ENCODE data around the gene EIF2S3B.

Gene EIF2S3B

GRCh38 chr12:10511756-10512355 is 6.2 kb downstream of the EIF2S3B start:
- Histone ChIP-seq H3K4me3 (ENCODE audit: low read length) (no peak overlapping the region), H3K27ac (ENCODE audit: low read length) (no peak overlapping the region), H3K9ac (ENCODE audit: low read depth, low read length) (no peak overlapping the region), H3K36me3 (ENCODE audit: insufficient read depth, low read depth, low read length) (no peaks in the 10 kb centered on the region), H3K9me3 (ENCODE audit: insufficient read depth, low read depth, low read length) (no peaks in the 10 kb centered on the region), H3K27me3 (ENCODE audit: insufficient read depth, low read length) (no peaks in the 10 kb centered on the region), H3K4me1 (ENCODE audit: insufficient read depth, low read length) (no peaks in the 10 kb centered on the region)

DNA sequence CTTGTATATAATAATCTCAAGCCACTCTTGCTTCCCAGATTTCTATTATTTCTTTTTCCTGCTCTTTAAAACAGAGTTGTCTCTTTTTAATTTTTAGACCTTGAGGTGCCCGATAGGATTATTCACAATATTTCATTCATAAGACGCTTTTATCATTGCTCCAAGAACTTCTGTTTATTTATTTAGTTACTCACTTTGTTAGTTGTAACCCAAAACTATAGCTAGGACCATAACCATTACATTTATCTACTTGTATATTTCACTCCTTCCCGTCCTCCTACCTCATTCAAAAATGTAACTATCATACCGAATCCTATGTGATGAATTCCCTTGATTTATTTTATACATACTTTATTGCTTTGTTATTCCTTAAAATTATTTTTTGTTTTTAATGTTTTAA is 7.1 kb downstream of the EIF2S3B start:
- Histone ChIP-seq H3K4me1 (ENCODE audit: insufficient read depth, low read length) (no peaks in the 10 kb centered on the region), H3K27me3 (ENCODE audit: insufficient read depth, low read length) (no peaks in the 10 kb centered on the region), H3K4me3 (ENCODE audit: low read length) (no peak overlapping the region), H3K36me3 (ENCODE audit: insufficient read depth, low read depth, low read length) (no peaks in the 10 kb centered on the region), H3K9me3 (ENCODE audit: insufficient read depth, low read depth, low read length) (no peaks in the 10 kb centered on the region), H3K27ac (ENCODE audit: low read length) (no peak overlapping the region), H3K9ac (ENCODE audit: low read depth, low read length) (no peak overlapping the region)

DNA sequence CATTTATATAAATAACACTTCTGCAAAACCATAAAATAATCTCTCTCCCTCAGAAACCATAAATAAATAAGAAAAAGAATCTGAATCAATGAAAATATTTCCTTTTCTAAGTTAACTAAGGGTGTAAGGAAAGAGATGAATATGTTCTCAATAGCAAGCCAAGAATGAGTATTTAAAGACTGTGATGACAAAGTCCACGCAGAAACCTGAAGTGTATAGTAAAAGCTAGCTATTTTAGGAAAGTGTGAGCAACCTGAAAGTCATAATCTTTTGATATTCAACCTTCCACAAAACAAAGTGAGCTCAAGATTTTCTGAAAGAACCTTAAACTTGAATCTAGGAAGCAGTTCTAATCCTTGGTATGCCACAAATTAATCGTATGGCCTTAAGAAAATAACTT is 15.9 kb downstream of the EIF2S3B start:
- Histone ChIP-seq H3K9ac (ENCODE audit: low read depth, low read length) (no peak overlapping the region), H3K27me3 (ENCODE audit: insufficient read depth, low read length) (no peaks in the 10 kb centered on the region), H3K4me3 (ENCODE audit: low read length) (no peak overlapping the region), H3K36me3 (ENCODE audit: insufficient read depth, low read depth, low read length) (no peaks in the 10 kb centered on the region), H3K4me1 (ENCODE audit: insufficient read depth, low read length) (no peaks in the 10 kb centered on the region), H3K27ac (ENCODE audit: low read length) (no peak overlapping the region), H3K9me3 (ENCODE audit: insufficient read depth, low read depth, low read length) (no peaks in the 10 kb centered on the region)

GRCh38 chr12:10528174-10528953 is 22.7 kb downstream of the EIF2S3B start:
- H3K9ac ChIP-seq (ENCODE audit: low read depth, low read length) = no peak overlapping the region
- H3K27me3 ChIP-seq (ENCODE audit: insufficient read depth, low read length) = no peaks in the 10 kb centered on the region
- H3K27ac ChIP-seq (ENCODE audit: low read length) = no peak overlapping the region
- H3K4me1 ChIP-seq (ENCODE audit: insufficient read depth, low read length) = no peaks in the 10 kb centered on the region
- H3K4me3 ChIP-seq (ENCODE audit: low read length) = no peak overlapping the region
- H3K9me3 ChIP-seq (ENCODE audit: insufficient read depth, low read depth, low read length) = no peaks in the 10 kb centered on the region
- no peaks in the 10 kb centered on the region for H3K36me3 ChIP-seq (ENCODE audit: insufficient read depth, low read depth, low read length)

- H3K9ac ChIP-seq (ENCODE audit: low read depth, low read length) = no peak overlapping the region
- no peaks in the 10 kb centered on the region for H3K9me3 ChIP-seq (ENCODE audit: insufficient read depth, low read depth, low read length)
- no peaks in the 10 kb centered on the region for H3K36me3 ChIP-seq (ENCODE audit: insufficient read depth, low read depth, low read length)
- H3K27me3 ChIP-seq (ENCODE audit: insufficient read depth, low read length) = no peaks in the 10 kb centered on the region
- H3K27ac ChIP-seq (ENCODE audit: low read length) = no peak overlapping the region
- H3K4me1 ChIP-seq (ENCODE audit: insufficient read depth, low read length) = no peaks in the 10 kb centered on the region
- no peak overlapping the region for H3K4me3 ChIP-seq (ENCODE audit: low read length)
Measured at GRCh38 chr12:10529603-10530002, 23.9 kb downstream of the EIF2S3B start.

DNA sequence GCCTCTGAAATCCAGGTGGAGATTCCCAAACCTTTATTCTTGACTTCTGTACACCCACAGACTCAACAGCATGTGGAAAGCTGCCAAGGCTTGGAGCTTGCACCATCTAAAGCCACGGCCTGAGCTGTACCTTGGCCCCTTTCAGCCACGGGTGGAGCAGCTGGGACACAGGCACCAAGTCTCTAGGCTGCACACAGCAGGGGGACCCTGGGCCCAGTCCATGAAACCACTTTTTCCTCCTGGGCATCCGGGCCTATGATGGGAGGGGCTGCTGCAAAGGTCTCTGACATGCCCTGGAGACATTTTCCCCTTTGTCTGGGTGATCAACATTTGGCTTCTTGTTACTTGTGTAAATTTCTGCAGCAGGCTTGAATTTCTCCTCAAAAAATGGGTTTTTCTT is 32.0 kb downstream of the EIF2S3B start:
- Histone ChIP-seq H3K27me3 (ENCODE audit: insufficient read depth, low read length) (no peaks in the 10 kb centered on the region), H3K36me3 (ENCODE audit: insufficient read depth, low read depth, low read length) (no peaks in the 10 kb centered on the region), H3K9ac (ENCODE audit: low read depth, low read length) (no peak overlapping the region), H3K9me3 (ENCODE audit: insufficient read depth, low read depth, low read length) (no peaks in the 10 kb centered on the region), H3K27ac (ENCODE audit: low read length) (no peak overlapping the region), H3K4me1 (ENCODE audit: insufficient read depth, low read length) (no peaks in the 10 kb centered on the region), H3K4me3 (ENCODE audit: low read length) (no peak overlapping the region)

GRCh38 chr12:10540776-10541205 is 35.1 kb downstream of the EIF2S3B start:
- Histone ChIP-seq H3K36me3 (ENCODE audit: insufficient read depth, low read depth, low read length) (no peaks in the 10 kb centered on the region), H3K27me3 (ENCODE audit: insufficient read depth, low read length) (no peaks in the 10 kb centered on the region), H3K9ac (ENCODE audit: low read depth, low read length) (no peak overlapping the region), H3K4me3 (ENCODE audit: low read length) (no peak overlapping the region), H3K4me1 (ENCODE audit: insufficient read depth, low read length) (no peaks in the 10 kb centered on the region), H3K9me3 (ENCODE audit: insufficient read depth, low read depth, low read length) (no peaks in the 10 kb centered on the region), H3K27ac (ENCODE audit: low read length) (no peak overlapping the region)

- Histone ChIP-seq H3K4me1 (ENCODE audit: insufficient read depth, low read length) (no peaks in the 10 kb centered on the region), H3K9me3 (ENCODE audit: insufficient read depth, low read depth, low read length) (no peaks in the 10 kb centered on the region), H3K36me3 (ENCODE audit: insufficient read depth, low read depth, low read length) (no peaks in the 10 kb centered on the region), H3K4me3 (ENCODE audit: low read length) (no peak overlapping the region), H3K9ac (ENCODE audit: low read depth, low read length) (no peak overlapping the region), H3K27ac (ENCODE audit: low read length) (no peak overlapping the region), H3K27me3 (ENCODE audit: insufficient read depth, low read length) (no peaks in the 10 kb centered on the region)
Measured at GRCh38 chr12:10543499-10543898, 37.8 kb downstream of the EIF2S3B start.

- no peak overlapping the region for H3K27ac ChIP-seq (ENCODE audit: low read length)
- H3K9ac ChIP-seq (ENCODE audit: low read depth, low read length) = no peak overlapping the region
- H3K36me3 ChIP-seq (ENCODE audit: insufficient read depth, low read depth, low read length) = no peaks in the 10 kb centered on the region
- no peaks in the 10 kb centered on the region for H3K4me1 ChIP-seq (ENCODE audit: insufficient read depth, low read length)
- no peaks in the 10 kb centered on the region for H3K27me3 ChIP-seq (ENCODE audit: insufficient read depth, low read length)
- no peak overlapping the region for H3K4me3 ChIP-seq (ENCODE audit: low read length)
- H3K9me3 ChIP-seq (ENCODE audit: insufficient read depth, low read depth, low read length) = no peaks in the 10 kb centered on the region
Measured at GRCh38 chr12:10551375-10551774, 45.7 kb downstream of the EIF2S3B start.

- Histone ChIP-seq H3K27ac (ENCODE audit: low read length) (no peak overlapping the region), H3K4me3 (ENCODE audit: low read length) (no peak overlapping the region), H3K4me1 (ENCODE audit: insufficient read depth, low read length) (peaks cover 2% of the 10 kb centered on the region; the same call in 1 of the 2 replicates), H3K9ac (ENCODE audit: low read depth, low read length) (no peak overlapping the region), H3K36me3 (ENCODE audit: insufficient read depth, low read depth, low read length) (no peaks in the 10 kb centered on the region), H3K9me3 (ENCODE audit: insufficient read depth, low read depth, low read length) (no peaks in the 10 kb centered on the region), H3K27me3 (ENCODE audit: insufficient read depth, low read length) (no peaks in the 10 kb centered on the region)
Measured at GRCh38 chr12:10553148-10553547, 47.5 kb downstream of the EIF2S3B start.

GRCh38 chr12:10554228-10554755 is 48.6 kb downstream of the EIF2S3B start:
- H3K4me1 ChIP-seq (ENCODE audit: insufficient read depth, low read length) = peaks cover 2% of the 10 kb centered on the region; the same call in 1 of the 2 replicates
- no peak overlapping the region for H3K4me3 ChIP-seq (ENCODE audit: low read length)
- H3K9me3 ChIP-seq (ENCODE audit: insufficient read depth, low read depth, low read length) = no peaks in the 10 kb centered on the region
- no peaks in the 10 kb centered on the region for H3K36me3 ChIP-seq (ENCODE audit: insufficient read depth, low read depth, low read length)
- H3K9ac ChIP-seq (ENCODE audit: low read depth, low read length) = no peak overlapping the region
- H3K27ac ChIP-seq (ENCODE audit: low read length) = no peak overlapping the region
- H3K27me3 ChIP-seq (ENCODE audit: insufficient read depth, low read length) = no peaks in the 10 kb centered on the region
